ENCODE data around the gene TMEM72.

The TMEM72 gene

DNA sequence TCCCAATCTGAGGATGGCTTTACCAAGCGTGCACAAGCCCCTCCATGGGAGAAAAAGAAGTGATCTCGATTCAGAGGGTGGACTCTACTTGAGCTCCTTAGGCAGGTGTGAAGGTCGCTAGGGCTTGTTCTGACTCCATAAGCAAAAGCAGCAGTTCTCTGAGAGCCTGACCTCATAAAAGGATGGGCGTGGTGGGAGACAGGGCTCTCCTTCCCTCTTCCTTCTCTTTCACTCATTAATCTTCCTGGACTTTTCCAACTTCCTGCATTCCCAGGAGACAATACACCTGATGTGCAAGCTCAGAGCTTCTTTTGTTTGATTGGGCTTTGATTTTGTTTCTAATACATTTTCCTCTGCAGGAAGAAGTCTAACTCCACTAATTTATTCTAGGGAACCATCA, 22.3 kb upstream of the TMEM72 start:
- no peak overlapping the region for H3K4me3 ChIP-seq (ENCODE audit: low read depth, low read length)
- TF ChIP-seq, protein P1, sequence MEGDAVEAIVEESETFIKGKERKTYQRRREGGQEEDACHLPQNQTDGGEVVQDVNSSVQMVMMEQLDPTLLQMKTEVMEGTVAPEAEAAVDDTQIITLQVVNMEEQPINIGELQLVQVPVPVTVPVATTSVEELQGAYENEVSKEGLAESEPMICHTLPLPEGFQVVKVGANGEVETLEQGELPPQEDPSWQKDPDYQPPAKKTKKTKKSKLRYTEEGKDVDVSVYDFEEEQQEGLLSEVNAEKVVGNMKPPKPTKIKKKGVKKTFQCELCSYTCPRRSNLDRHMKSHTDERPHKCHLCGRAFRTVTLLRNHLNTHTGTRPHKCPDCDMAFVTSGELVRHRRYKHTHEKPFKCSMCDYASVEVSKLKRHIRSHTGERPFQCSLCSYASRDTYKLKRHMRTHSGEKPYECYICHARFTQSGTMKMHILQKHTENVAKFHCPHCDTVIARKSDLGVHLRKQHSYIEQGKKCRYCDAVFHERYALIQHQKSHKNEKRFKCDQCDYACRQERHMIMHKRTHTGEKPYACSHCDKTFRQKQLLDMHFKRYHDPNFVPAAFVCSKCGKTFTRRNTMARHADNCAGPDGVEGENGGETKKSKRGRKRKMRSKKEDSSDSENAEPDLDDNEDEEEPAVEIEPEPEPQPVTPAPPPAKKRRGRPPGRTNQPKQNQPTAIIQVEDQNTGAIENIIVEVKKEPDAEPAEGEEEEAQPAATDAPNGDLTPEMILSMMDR (IDR thresholded peaks at IDR 0.05; ENCODE audit: insufficient read depth, low read depth, low read length, missing control alignments): no peak
- DNase-seq (ENCODE audit: low read depth): no peak

DNA sequence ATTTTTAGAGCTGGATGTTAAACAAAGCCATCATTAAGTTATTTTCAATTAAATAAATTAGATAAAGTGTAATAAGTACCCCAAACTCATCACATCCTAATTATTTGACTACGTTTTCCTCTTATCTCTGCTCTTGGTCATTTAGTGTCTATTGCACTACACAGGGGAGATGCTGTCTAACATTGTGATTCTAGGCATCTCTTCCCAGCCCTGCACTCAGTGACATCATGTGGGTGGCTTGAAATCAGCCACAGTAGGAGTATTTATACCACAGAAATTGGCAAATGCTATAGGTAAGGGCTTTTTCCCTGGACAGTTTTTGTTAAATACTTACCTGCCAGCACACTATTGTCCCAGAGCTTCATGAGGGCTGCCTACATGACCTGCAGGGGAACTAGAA, 21.3 kb upstream of the TMEM72 start:
- H3K4me3 ChIP-seq (ENCODE audit: low read depth, low read length): no peak overlapping the region
- TF ChIP-seq, protein P1 (IDR thresholded peaks at IDR 0.05; ENCODE audit: insufficient read depth, low read depth, low read length, missing control alignments): no peak
- DNase-seq (ENCODE audit: low read depth): no peak

DNA sequence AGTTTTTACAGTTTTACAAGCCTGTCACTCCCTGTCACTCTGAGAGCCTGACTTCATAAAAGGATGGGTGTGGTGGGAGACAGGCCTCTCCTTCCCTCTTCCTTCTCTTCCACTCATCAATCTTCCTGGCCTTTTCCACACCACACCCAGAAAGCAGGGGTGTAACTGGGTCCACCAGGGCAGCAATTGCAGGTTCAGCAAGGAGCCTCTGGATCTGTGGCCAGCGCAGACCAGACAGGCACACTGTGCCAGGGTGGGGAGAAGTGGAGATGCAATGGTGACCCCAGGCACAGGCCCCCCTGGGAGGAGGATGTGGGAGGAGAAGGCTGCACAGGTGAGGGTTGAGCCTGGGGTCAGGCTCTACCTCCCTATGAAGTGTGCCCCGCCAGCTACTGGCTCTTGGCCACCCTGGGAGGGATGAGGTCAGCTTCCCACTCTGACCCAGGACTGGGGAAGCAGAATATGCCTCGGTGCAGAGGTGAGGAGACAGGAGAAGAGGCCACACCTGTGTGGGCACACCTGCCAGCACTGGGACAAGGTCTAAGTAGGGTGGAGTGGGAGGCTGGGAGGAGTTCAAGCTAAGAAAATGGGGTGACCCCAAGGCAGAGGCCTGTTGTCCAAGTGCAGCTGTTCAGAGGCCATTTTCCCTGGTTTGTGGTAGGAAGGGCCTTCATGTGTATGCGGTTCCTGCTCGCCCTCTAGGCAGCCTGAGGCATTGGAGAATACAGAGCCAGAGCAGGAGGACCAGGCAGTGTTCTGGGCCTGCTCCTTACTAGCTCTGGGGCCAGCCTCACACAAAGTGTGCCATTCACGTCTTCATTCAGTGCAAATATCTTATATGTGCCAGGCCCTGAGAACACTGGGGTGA, 20.2 kb upstream of the TMEM72 start:
- TF ChIP-seq, protein P1 (IDR thresholded peaks at IDR 0.05; ENCODE audit: insufficient read depth, low read depth, low read length, missing control alignments): no peak
- no peak for DNase-seq (ENCODE audit: low read depth)
- H3K4me3 ChIP-seq (ENCODE audit: low read depth, low read length): no peak overlapping the region

DNA sequence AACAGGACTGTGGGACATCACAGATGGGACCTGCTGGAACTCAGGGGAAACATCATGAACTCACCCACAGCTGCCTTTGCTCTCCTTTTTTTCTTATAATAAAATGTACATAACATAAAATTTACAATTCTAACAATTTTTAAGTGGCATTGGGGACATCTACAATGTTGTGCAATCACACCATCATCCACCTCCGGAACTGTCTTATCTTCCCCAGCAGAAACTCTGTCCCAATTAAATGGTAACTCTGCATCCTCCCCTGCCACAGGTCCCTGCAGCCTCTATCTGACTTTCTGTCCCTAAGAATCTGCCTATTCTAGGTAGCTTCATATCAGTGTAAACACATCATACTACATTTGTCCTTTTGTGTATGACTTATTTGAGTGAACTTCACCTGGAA, 19.4 kb upstream of the TMEM72 start:
- H3K4me3 ChIP-seq (ENCODE audit: low read depth, low read length): no peak overlapping the region
- DNase-seq (ENCODE audit: low read depth): no peak

DNA sequence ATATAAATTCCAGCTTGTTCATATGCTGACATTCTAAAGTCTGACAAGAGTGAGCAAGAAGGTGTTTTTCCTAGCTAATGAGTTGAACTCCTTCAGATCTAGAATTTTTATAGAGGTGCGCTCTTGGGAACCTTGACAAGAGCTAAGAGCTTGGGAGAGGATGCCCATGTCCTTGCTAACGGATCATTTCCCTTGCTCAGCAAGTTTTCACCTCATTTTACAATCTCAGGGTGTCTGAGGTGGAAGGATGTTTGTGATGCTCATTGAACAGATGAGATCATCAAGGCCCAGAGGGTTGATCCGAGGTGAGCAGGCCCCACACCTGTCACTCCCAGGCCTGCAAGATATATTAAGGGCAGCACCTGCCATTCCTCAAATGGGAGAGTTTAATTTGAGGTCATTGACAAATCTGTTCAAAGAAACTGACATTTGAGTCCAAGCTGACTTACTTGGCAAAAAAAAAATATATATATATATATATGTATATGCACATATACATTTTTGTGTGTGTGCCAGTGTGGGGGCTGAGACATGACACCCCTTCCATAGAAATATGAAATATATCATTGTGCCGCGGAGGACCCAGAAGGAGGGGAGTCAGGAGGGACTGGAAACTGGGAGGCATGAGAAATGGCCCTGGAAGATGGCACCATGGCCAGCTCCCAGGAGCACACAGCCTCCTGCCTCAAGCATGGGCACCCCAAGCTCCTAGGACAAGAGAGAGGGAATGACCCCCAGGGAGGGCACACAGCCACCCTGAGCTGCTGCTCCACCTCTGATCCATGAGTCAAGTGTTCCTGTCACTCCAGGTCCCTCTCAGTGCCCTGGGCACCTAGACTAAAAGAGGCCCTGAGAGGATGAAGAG, 17.3 kb upstream of the TMEM72 start:
- DNase-seq (ENCODE audit: low read depth): no peak
- TF ChIP-seq, protein P1 (IDR thresholded peaks at IDR 0.05; ENCODE audit: insufficient read depth, low read depth, low read length, missing control alignments): no peak
- no peak overlapping the region for H3K4me3 ChIP-seq (ENCODE audit: low read depth, low read length)

More for the DNA sequence above, 19.4 kb upstream of the TMEM72 start:
- TF ChIP-seq, protein P1 (IDR thresholded peaks at IDR 0.05; ENCODE audit: insufficient read depth, low read depth, low read length, missing control alignments): no peak

DNA sequence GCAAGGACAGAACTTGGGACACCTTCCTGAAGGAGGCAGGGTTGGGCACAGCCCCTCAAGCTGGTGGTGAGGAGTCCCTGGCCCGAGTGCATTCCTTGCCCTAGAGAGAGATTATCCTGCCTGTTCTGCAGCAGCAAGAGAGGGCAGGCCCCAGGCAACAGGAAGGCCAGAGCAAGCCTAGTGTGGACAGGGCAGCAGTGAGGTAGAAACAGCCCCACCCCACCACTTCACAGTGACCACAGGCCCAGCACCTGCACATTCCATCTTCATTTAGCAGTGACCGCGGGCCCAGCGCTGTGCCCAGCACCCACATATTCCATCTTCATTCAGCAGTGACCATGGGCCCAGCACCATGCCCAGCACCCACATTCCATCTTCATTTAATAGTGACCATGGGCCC, 16.4 kb upstream of the TMEM72 start:
- H3K4me3 ChIP-seq (ENCODE audit: low read depth, low read length): no peak overlapping the region
- TF ChIP-seq, protein P1 (IDR thresholded peaks at IDR 0.05; ENCODE audit: insufficient read depth, low read depth, low read length, missing control alignments): no peak
- DNase-seq (ENCODE audit: low read depth): no peak

Data from GM12865 (cell line).